Fibroblast of lung (primary cell): ENCODE results near the gene SORL1.

ENCODE experiments used
- CTCF ChIP-seq, 2 donors: IDR thresholded peaks in 1 of 2; conservative IDR thresholded peaks in 1 of 2; 1 replicate in 1 of 2; 2 replicates in 1 of 2; pipeline ENCODE4 v1.5.1; 2011 to 2012; ENCODE audit warnings: low read length in 2 of 2, control low read depth in 1 of 2, inconsistent platforms in 1 of 2, low read depth in 1 of 2, mild to moderate bottlenecking in 1 of 2
- EZH2 ChIP-seq: IDR thresholded peaks from 2 replicates; pipeline ENCODE4 v1.5.1; 2012; ENCODE audit warnings: low read length, control low read depth, mild to moderate bottlenecking; ENCODE audit errors: missing control alignments

GRCh38 chr11:121648306-121648705 lies 196.2 kb downstream of the SORL1 start:
- TF ChIP-seq CTCF (conservative IDR thresholded peaks at IDR 0.05 in 1 of 2, IDR thresholded peaks at IDR 0.05 in 1 of 2; ENCODE audit: low read depth in 1 of 2, low read length in 2 of 2) (peak in 1 of 2 donors; percentile 2), EZH2 (no peak)
